Endothelial cell of umbilical vein (primary cell): ENCODE measurements around the gene CASP2. TPM values are rescaled to one million over a fixed set of nuclear protein-coding genes. Genes with fewer than 3 reads are reported as not detected.

ENCODE experiments used
- BruUV-seq: library from RNA; stranded (reverse); fragments of 400-500 nt; replicated peaks from 2 replicates; lab custom pipeline; 2021; lab: Mats Ljungman, UMichigan
- CTCF ChIA-PET: fragments of 300-600, 350-600 bp; sonication (Branson Sonifier 250); formaldehyde crosslinking; loops from one replicate; lab custom pipeline; 2021; ENCODE audit warnings: antibody characterized with exemption, inconsistent platforms; lab: Charles Lee
- POLR2A ChIA-PET: fragments of 300-600, 350-600 bp; sonication (Branson Sonifier 250); formaldehyde crosslinking; loops from one replicate; lab custom pipeline; 2021; ENCODE audit warnings: antibody characterized with exemption, inconsistent platforms; lab: Charles Lee
- DNase-seq: peaks from one replicate; pipeline ENCODE4 v3.0.0-alpha.2; 2011; ENCODE audit warnings: low read depth, low spot score
- FAIRE-seq: peaks from 2 replicates; lab custom pipeline; 2011; peaks lifted over from hg19 to GRCh38; lab: Jason Lieb, UNC
- H2AFZ ChIP-seq: 2 replicates; pipeline ENCODE4 v1.6.0; 2012; ENCODE audit warnings: low read depth, low read length, control low read depth, inconsistent platforms
- H3K27ac ChIP-seq: 2 replicates; pipeline ENCODE4 v1.5.1; 2011; ENCODE audit warnings: low read depth, mild to moderate bottlenecking, control low read depth, low read length, moderate library complexity; ENCODE audit not compliant: insufficient read depth
- H3K27me3 ChIP-seq, 2 experiments: 2 replicates each; pipeline versions ENCODE4 v1.6.0 to v1.6.1; 2011; ENCODE audit warnings: low read length in 2 of 2, mixed read lengths in 1 of 2; ENCODE audit not compliant: control insufficient read depth in 2 of 2, insufficient read depth in 2 of 2
- H3K36me3 ChIP-seq, 2 experiments: 2 replicates in 1 of 2; 3 replicates in 1 of 2; pipeline ENCODE4 v1.5.1; 2011; ENCODE audit warnings: low read length in 2 of 2, mild to moderate bottlenecking in 1 of 2, moderate library complexity in 1 of 2; ENCODE audit not compliant: control insufficient read depth in 2 of 2, insufficient read depth in 2 of 2; ENCODE audit errors: extremely low read depth in 1 of 2
- H3K4me1 ChIP-seq: 3 replicates; pipeline ENCODE4 v1.5.1; 2011; ENCODE audit warnings: mild to moderate bottlenecking, low read length; ENCODE audit not compliant: control insufficient read depth, insufficient read depth; ENCODE audit errors: extremely low read depth
- H3K4me2 ChIP-seq: 2 replicates; pipeline ENCODE4 v1.6.1; 2011; ENCODE audit warnings: low read length, control low read depth, mixed read lengths; ENCODE audit not compliant: insufficient read depth
- H3K4me3 ChIP-seq, 3 experiments: fragments of 200-600 bp in 1 of 3; sonication (generic), shearing (Covaris generic) in 1 of 3; replicated peaks in 1 of 3; 2 replicates each; pipeline ENCODE4 v1.5.1; 2011 to 2016; ENCODE audit warnings: control low read depth in 3 of 3, low read length in 3 of 3, mild to moderate bottlenecking in 2 of 3, inconsistent platforms in 1 of 3, low read depth in 1 of 3, moderate library complexity in 1 of 3; ENCODE audit not compliant: insufficient read depth in 1 of 3
- H3K79me2 ChIP-seq: 2 replicates; pipeline ENCODE4 v1.6.0; 2012; ENCODE audit warnings: low read length, inconsistent platforms; ENCODE audit not compliant: control insufficient read depth, insufficient read depth
- H3K9ac ChIP-seq: replicated peaks from 2 replicates; pipeline ENCODE3; 2011; ENCODE audit warnings: low read length, control low read depth; ENCODE audit not compliant: insufficient read depth; ENCODE audit errors: extremely low read depth
- H3K9me1 ChIP-seq: replicated peaks from 3 replicates; pipeline ENCODE4 v1.6.0; 2011; ENCODE audit warnings: mild to moderate bottlenecking, low read length; ENCODE audit not compliant: control insufficient read depth, insufficient read depth; ENCODE audit errors: extremely low read depth
- H3K9me3 ChIP-seq: replicated peaks from 2 replicates; pipeline ENCODE4 v1.5.1; 2012; ENCODE audit warnings: low read length, inconsistent platforms; ENCODE audit not compliant: control insufficient read depth, insufficient read depth
- H4K20me1 ChIP-seq: replicated peaks from 2 replicates; pipeline ENCODE3; 2011; ENCODE audit warnings: mild to moderate bottlenecking, low read length; ENCODE audit not compliant: control insufficient read depth, insufficient read depth; ENCODE audit errors: extremely low read depth
- EZH2 ChIP-seq: IDR thresholded peaks from 2 replicates; pipeline ENCODE4 v1.6.1; 2012; ENCODE audit warnings: borderline replicate concordance, low read depth, mild to moderate bottlenecking, moderate library complexity, low read length, inconsistent platforms; ENCODE audit not compliant: severe bottlenecking
- FOS ChIP-seq: IDR thresholded peaks from 2 replicates; pipeline ENCODE4 v1.6.1; 2011; ENCODE audit warnings: mild to moderate bottlenecking, low read length, moderate library complexity, borderline replicate concordance; ENCODE audit not compliant: insufficient read depth
- GATA2 ChIP-seq: IDR thresholded peaks from 2 replicates; pipeline ENCODE4 v1.7.0; 2011; ENCODE audit warnings: low read depth, mild to moderate bottlenecking, moderate library complexity, mixed read lengths, low read length; ENCODE audit not compliant: insufficient read length, insufficient read depth
- JUN ChIP-seq: IDR thresholded peaks from 2 replicates; pipeline ENCODE4 v1.6.1; 2011; ENCODE audit warnings: borderline replicate concordance, low read depth; ENCODE audit not compliant: insufficient read length, insufficient read depth
- MAX ChIP-seq: IDR thresholded peaks from 2 replicates; pipeline ENCODE4 v1.6.1; 2011; ENCODE audit not compliant: insufficient read depth, insufficient read length
- MYC ChIP-seq: IDR thresholded peaks from one replicate; pipeline ENCODE4 v1.6.1; 2011; ENCODE audit warnings: mild to moderate bottlenecking, low read depth, low read length
- POLR2A ChIP-seq: IDR thresholded peaks from 2 replicates; pipeline ENCODE4 v1.6.1; 2012; ENCODE audit warnings: low read depth, mild to moderate bottlenecking, control low read depth, low read length
- POLR2AphosphoS5 ChIP-seq: IDR thresholded peaks from 2 replicates; pipeline ENCODE4 v1.6.1; 2012; ENCODE audit warnings: low read depth, mild to moderate bottlenecking, control low read depth, low read length, moderate library complexity; ENCODE audit not compliant: insufficient read depth
- dilution Hi-C: fragments of 300-500 bp; cut with MboI; formaldehyde crosslinking; loops from one replicate; pipeline ENCODE4 v1.15.0; 2019; ENCODE audit warnings: low sequenced_read_pairs; ENCODE audit not compliant: extremely low pct_ligation_motif_present
- intact Hi-C: fragments of 100-400 bp; cut with micrococcal nuclease; formaldehyde crosslinking; loops from one replicate; pipeline ENCODE4 v1.10.0; 2022
- polyA plus RNA-seq, 4 experiments: library from polyadenylated mRNA; depleted of rRNA in 3 of 4; stranded (reverse) in 3 of 4; unstranded in 1 of 4; fragments of >200 nt; gene quantifications; 2 replicates each; pipeline versions ENCODE4 v1.2.1 to v1.2.3, GENCODE V29; 2011 to 2012; ENCODE audit warnings: missing spikeins in 1 of 4
- total RNA-seq: library from RNA; stranded (reverse); gene quantifications from 2 replicates; pipeline ENCODE4 v1.2.3, GENCODE V29; 2021
- TF ChIP-seq, protein P1 (sequence below), 2 donors: IDR thresholded peaks; 1 replicate in 1 of 2; 2 replicates in 1 of 2; pipeline ENCODE4 v1.5.1; 2011; ENCODE audit warnings: low read length in 2 of 2, mild to moderate bottlenecking in 2 of 2, moderate library complexity in 2 of 2, control low read depth in 1 of 2, inconsistent platforms in 1 of 2, low read depth in 1 of 2; ENCODE audit not compliant: insufficient read depth in 1 of 2; ENCODE audit errors: extremely low read depth in 1 of 2

The CASP2 gene
- total and polyA plus RNA-seq, 2 donors (not counting 3 experiments of a cell fraction or from before 2014, with no cell fraction given): 36.3 to 57.9 TPM

DNA sequence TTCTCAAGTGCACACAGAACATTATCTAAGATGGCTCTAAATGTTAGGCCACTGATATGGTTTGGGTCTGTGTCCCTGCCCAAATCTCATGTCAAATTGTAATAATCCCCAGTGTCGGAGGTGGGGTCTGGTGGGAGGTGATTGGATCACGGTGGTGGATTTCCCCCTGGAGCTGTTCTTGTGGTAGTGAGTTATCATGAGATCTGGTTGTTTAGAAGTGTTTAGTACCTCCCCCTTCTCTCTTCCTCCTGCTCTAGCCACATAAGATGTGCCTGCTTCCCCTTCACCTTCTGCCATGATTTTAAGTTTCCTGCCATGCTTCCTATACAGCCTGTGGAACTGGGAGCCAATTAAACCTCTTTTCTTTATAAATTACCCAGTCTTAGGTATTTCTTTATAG lies 36.1 kb upstream of the CASP2 start:
- H4K20me1 ChIP-seq: no peaks in the 10 kb centered on the region
- H3K27ac ChIP-seq: no peak overlapping the region
- H3K9me1 ChIP-seq: no peaks in the 10 kb centered on the region
- H3K9ac ChIP-seq: no peak overlapping the region
- H3K4me1 ChIP-seq: peaks cover 2% of the 10 kb centered on the region
- no peak for TF ChIP-seq GATA2
- no peak for TF ChIP-seq POLR2AphosphoS5
- CTCF ChIA-PET: interaction anchor here (2.3 kb wide), 1 partner anchor 11 kb away, joined by 7 read pairs; no protein-coding TSS in a partner anchor
- dilution Hi-C loops: no loop called here
- intact Hi-C loops: no loop called here
- DNase-seq: no peak
- H3K79me2 ChIP-seq: no peaks in the 10 kb centered on the region
- no peak overlapping the region for H2AFZ ChIP-seq
- no peaks in the 10 kb centered on the region for H3K9me3 ChIP-seq
- peaks cover 0 to 3% of the 10 kb centered on the region in 2 experiments for H3K27me3 ChIP-seq
- no peak overlapping the region for H3K4me3 ChIP-seq
- no peak overlapping the region for H3K4me2 ChIP-seq
- FAIRE-seq: no peak
- no peaks in the 10 kb centered on the region for H3K36me3 ChIP-seq
- POLR2A ChIA-PET: no interaction called here
- BruUV-seq: no TSS peak

DNA sequence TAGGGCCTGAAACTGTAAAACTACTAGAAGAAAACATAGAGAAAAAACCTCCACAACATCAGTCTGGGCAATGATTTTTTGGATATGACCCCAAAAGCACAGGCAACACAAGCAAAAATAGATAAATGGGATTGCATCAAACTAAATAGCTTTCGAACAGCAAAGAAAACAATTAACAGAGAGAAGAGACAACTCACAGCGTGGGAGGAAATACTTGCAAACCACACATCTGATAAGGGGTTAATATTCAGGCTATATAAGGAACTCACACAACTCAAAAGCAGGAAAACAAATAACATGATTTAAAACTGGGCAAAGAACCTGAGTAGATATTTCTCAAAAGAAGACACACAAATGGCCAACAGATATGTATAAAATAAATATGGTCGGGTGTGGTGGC lies 32.6 kb upstream of the CASP2 start:
- Histone ChIP-seq H4K20me1 (no peaks in the 10 kb centered on the region), H3K4me1 (peaks cover 2% of the 10 kb centered on the region), H3K27me3 (no peaks in the 10 kb centered on the region), H3K9ac (no peak overlapping the region), H3K79me2 (no peaks in the 10 kb centered on the region), H3K4me2 (no peak overlapping the region), H3K9me1 (no peaks in the 10 kb centered on the region), H3K9me3 (no peaks in the 10 kb centered on the region), H3K4me3 (no peak overlapping the region), H3K36me3 (no peaks in the 10 kb centered on the region), H2AFZ (no peak overlapping the region), H3K27ac (no peak overlapping the region)
- BruUV-seq: no TSS peak
- CTCF ChIA-PET: interaction anchor here (1.1 to 2.6 kb wide), 4 partner anchors 15 to 125 kb away, joined by 4 to 19 read pairs (median 5); no protein-coding TSS in a partner anchor
- POLR2A ChIA-PET: no interaction called here
- dilution Hi-C loops: no loop called here
- DNase-seq (no peak), FAIRE-seq (no peak)
- no peak for TF ChIP-seq JUN
- no peak for TF ChIP-seq GATA2
- no peak for TF ChIP-seq EZH2
- TF ChIP-seq, protein P1, sequence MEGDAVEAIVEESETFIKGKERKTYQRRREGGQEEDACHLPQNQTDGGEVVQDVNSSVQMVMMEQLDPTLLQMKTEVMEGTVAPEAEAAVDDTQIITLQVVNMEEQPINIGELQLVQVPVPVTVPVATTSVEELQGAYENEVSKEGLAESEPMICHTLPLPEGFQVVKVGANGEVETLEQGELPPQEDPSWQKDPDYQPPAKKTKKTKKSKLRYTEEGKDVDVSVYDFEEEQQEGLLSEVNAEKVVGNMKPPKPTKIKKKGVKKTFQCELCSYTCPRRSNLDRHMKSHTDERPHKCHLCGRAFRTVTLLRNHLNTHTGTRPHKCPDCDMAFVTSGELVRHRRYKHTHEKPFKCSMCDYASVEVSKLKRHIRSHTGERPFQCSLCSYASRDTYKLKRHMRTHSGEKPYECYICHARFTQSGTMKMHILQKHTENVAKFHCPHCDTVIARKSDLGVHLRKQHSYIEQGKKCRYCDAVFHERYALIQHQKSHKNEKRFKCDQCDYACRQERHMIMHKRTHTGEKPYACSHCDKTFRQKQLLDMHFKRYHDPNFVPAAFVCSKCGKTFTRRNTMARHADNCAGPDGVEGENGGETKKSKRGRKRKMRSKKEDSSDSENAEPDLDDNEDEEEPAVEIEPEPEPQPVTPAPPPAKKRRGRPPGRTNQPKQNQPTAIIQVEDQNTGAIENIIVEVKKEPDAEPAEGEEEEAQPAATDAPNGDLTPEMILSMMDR (IDR thresholded peaks at IDR 0.05; ENCODE audit: extremely low read depth in 1 of 2, insufficient read depth in 1 of 2, low read depth in 1 of 2, low read length in 2 of 2): no peak
- no peak for TF ChIP-seq POLR2AphosphoS5
- TF ChIP-seq FOS: no peak
- no peak for TF ChIP-seq MYC
- no peak for TF ChIP-seq MAX
- no peak for TF ChIP-seq POLR2A
- intact Hi-C loops: no loop called here
